HG02678 (cell line): ENCODE data around the gene CLEC10A.
"Not testable (repeated sequence)": the region's sequence is repeated elsewhere in the genome, so short reads cannot be mapped to it uniquely, and the experiment has no call there.

Experiments
- ATAC-seq: cut with Tn5 transposase; IDR thresholded peaks from one replicate; pipeline ENCODE4 v1.9.1; 2021; ENCODE audit warnings: mild to moderate bottlenecking, moderate library complexity; ENCODE audit not compliant: unreplicated experiment

Gene CLEC10A, protein sequence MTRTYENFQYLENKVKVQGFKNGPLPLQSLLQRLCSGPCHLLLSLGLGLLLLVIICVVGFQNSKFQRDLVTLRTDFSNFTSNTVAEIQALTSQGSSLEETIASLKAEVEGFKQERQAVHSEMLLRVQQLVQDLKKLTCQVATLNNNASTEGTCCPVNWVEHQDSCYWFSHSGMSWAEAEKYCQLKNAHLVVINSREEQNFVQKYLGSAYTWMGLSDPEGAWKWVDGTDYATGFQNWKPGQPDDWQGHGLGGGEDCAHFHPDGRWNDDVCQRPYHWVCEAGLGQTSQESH

DNA sequence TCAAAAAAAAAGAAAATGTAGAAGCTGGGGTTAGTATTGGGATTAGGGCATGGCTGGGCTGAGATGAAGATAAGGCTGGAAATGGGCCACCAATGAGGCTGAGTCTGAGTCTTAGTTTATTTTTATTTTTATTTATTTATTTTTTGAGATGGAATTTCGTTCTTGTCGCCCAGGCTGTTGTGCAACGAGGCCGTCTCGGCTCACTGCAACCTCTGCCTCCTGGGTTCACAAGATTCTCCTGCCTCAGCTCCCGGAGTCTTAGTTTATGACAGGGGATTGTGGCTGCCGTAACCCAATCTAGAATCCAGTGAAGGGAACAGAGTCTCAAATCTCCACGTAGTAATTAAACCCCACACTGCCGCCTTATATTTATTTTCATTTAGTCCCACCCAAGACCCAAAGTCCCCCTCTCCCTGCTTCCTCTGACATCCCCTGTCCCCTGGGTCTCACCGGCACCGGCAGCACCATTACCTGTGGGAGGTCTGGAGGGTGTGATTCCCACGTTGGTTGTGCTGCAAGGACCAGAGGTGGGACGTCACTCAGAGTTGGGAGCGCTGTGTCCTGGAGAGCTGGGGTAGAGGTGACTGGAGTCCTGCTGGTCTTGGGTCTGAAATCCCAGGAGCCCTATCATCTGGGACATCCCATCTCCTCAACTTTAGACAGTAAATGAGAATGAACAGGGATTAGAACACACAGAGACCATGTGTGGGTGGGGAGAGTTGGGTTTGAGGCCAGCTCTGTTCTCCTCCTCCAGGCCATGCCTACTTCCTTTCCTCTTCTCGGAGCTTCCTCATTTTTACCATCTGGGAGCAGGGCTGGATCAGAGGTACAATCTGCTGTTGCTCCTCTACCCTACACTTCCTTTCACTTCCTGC is at the start of gene CLEC10A:
Gene CLEC10A (minus strand): TSS at position 671 of the 875 bp plus-strand sequence. CDS start 1,439 bp downstream, outside the sequence.
- no peak for ATAC-seq

DNA sequence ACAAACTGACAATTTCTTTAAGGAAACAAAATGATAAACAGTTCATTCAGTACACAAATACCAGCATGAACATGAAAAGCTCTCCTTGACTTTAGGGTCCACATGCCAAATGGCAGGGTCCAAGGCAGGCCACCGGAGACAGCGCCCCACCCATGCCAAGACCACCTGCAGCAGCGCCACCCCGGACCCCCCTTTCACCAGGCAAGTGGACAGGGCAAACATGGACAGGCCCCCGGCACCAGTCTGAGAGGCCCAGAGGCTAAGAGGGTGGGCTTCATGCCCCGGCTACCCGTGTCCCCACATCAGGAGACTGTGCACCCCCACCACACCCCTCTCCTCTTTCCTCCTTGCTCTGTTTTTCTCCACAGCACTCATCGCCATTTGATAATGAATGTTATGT is 49.3 kb upstream of the CLEC10A start:
- no peak for ATAC-seq

GRCh38 chr17:7128160-7128559 is 48.1 kb upstream of the CLEC10A start:
- ATAC-seq, result no peak

DNA sequence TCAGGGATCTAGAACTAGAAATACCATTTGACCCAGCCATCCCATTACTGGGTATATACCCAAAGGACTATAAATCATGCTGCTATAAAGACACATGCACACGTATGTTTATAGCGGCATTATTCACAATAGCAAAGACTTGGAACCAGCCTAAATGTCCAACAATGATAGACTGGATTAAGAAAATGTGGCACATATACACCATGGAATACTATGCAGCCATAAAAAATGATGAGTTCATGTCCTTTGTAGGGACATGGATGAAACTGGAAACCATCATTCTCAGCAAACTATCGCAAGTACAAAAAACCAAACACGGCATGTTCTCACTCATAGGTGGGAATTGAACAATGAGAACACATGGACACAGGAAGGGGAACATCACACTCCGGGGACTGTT is 47.5 kb upstream of the CLEC10A start:
- not testable (repeated sequence) for ATAC-seq

- not testable (repeated sequence) for ATAC-seq
Measured at GRCh38 chr17:7126386-7126785, 46.3 kb upstream of the CLEC10A start.

- no peak for ATAC-seq
Measured at GRCh38 chr17:7124923-7125322, 44.9 kb upstream of the CLEC10A start.

- ATAC-seq, result no peak
Measured at GRCh38 chr17:7123844-7124243, 43.8 kb upstream of the CLEC10A start.

DNA sequence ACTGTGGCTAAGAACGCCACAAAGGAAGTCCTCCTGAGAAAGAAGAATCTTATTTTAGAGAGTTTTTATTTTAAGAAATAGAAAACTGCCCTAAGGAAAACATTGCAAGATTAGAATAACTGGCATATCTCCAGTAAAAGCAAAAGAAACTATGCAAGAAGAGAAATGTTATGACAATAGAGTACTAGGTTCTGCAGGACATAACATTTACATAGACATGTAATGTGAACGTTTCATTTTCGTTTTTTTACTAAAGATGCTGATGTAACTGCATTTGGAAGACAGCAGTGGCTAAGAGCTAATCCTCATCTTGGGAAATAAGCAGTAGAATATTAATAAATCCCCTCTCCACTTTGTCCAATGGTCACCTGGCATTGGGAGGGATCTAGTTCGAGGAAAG is 42.3 kb upstream of the CLEC10A start:
- ATAC-seq, result no peak

DNA sequence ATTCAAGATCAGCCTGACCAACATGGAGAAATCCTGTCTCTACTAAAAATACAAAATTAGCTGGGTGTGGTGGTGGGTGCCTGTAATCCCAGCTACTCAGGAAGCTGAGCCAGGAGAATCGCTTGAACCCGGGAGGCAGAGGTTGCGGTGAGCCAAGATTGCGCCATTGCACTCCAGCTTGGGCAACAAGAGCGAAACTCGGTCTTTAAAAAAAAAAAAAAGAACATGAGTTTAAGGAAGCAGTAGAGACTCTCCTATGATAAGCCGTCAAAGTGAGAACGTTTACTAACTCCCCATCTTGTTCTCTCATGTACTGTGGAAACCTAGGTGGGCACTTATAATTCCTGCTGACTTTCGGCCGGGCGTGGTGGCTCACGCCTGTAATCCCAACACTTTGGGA is 40.6 kb upstream of the CLEC10A start:
- not testable (repeated sequence) for ATAC-seq

DNA sequence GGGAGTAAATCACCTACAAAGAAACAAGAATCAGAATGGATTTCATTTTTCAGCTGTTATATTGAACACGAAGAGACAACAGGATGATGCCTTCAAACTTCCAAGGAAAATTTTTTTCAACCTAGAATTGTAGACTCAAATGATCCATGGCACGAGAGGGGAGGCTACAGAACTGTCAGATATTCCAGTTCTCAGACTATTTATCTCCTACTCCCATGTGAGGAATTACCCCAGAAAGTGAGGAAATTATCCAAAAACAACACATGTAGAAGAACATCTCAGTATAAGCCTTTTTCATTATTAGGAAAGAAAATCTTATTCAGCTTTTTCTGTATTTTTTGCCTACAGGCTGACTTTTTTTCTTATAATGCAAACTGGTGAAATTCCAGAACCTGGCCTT is 40.1 kb upstream of the CLEC10A start:
- ATAC-seq, result no peak

GRCh38 chr17:7119314-7119713 is 39.3 kb upstream of the CLEC10A start:
- no peak for ATAC-seq

DNA sequence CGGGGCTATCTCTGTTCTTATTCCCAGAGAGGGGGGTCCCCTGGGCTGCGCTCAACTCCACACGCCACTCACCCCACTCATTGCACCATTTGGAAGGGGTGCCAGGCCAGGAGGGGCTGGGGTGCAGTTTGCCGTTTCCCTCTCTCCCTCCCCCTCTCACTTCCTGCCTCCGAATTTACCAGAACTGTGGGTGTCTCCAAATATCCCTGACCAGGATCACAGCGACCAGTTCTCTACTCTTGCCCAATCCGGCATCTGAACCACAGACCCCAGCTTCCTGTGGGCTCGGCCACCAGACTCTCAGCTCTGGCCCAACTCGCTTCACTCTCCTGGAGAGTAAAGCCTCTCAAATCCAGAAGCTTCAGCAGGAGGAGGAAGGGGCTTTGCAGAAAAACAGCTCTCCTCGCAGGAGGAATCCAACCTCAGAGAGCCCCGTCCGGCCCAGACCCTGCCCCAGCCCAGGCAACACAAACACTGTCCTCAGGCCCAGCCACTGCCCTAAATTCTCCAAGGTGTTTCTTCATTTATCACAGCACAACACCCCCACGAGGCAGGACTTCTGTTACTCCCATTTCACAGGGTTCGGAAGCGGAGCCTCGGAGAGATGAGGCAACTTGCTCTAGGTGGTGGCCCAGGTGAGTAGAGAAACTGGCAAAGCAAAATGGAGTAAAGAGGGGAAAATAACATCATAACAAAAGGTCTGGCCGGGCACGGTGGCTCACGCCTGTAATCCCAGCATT is 35.0 kb upstream of the CLEC10A start:
- ATAC-seq, result no peak

GRCh38 chr17:7114241-7114874 is 34.3 kb upstream of the CLEC10A start, which contains the start of gene ASGR2:
TSS of gene ASGR2 (minus strand) at chr17:7114822. CDS start at chr17:7114240, 582 bp downstream.
- no peak for ATAC-seq

DNA sequence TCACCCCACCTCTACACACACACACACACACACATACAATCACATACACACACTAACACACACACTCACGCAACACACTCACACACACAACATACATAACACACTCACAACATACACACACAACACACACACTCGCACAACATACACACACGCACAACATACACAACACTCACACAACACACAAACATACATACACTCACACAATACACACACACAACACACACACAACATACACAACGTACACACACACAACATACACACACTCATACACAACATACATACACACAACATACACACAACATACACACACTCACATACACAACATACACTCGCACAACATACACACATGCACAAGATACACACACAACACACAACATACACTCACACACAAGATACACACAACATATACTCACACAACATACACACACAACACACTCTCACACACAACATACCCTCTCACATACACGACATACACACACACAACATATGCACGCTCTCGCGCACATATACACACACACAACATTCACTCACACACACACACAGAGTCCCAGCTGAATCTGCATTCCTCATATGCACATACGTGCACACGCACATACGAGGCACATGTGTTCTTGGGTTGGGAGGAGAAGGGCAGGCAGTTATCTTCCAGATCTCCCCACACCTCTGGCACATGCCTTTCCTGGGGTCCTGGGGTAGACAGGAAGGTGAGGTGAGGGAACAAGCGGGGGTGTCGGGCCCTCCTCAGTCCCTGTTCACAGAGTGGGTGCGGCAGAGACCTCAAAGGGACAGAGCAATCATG is 33.4 kb upstream of the CLEC10A start:
- ATAC-seq, result no peak

- no peak for ATAC-seq
Measured at GRCh38 chr17:7112510-7113108, 32.6 kb upstream of the CLEC10A start.

DNA sequence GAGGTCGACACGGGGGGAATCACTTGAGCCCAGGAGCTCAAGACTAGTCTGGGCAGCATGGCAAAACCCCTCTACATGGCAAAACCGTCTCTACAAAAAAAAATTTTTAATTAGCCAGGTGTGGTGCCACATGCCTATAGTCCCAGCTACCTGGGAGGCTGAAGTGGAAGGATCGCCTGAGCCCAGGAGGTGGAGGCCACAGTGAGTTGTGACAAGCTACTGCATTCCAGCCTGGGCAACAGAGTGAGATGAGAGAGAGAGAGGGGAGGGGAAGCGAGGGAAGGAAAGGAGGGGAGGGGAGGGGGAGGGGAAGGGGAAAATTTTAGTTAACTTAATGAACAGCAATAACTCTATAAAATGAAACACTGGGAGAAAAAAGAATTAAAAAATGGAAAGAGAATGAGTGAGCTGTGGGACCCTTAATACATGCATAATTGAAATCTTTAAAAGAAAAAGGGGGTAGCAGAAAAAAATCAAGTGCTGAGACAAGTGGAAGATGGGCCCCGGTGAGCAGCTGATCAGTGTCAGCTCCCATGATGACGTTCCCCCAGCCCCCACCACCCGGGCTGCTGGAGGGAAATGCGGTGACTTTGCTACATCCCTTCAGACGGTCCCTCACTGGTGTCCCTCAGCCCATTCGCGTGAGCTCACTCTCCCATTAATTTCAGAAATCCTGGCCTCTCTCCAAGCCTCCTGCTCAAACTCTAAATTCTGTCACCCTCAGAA is 31.9 kb upstream of the CLEC10A start:
- no peak for ATAC-seq

- no peak for ATAC-seq
Measured at GRCh38 chr17:7110617-7111306, 30.7 kb upstream of the CLEC10A start.
